Endodermal cell (in vitro differentiated cells): ENCODE data around the gene SPOCK1. TPM values are rescaled to one million over a fixed set of nuclear protein-coding genes. Genes with fewer than 3 reads are reported as not detected.

Experiments
- DNase-seq: peaks from one replicate; pipeline ENCODE4 v3.0.0-alpha.2; 2017
- H3K27ac ChIP-seq: 2 replicates; pipeline ENCODE4 v1.5.1; 2013; ENCODE audit warnings: mild to moderate bottlenecking, low read depth, low read length, moderate library complexity
- H3K27me3 ChIP-seq: 2 replicates; pipeline ENCODE4 v1.6.1; 2013; ENCODE audit warnings: mild to moderate bottlenecking, low read length, moderate library complexity; ENCODE audit not compliant: insufficient read depth, control insufficient read depth, poor library complexity, severe bottlenecking
- H3K36me3 ChIP-seq: 2 replicates; pipeline ENCODE4 v1.7.0; 2013; ENCODE audit warnings: mild to moderate bottlenecking, low read length, moderate library complexity; ENCODE audit not compliant: control insufficient read depth, insufficient read depth
- H3K4me1 ChIP-seq: one replicate; pipeline ENCODE4 v1.7.0; 2013; ENCODE audit warnings: low read length; ENCODE audit not compliant: control insufficient read depth, insufficient read depth
- H3K4me3 ChIP-seq: 2 replicates; pipeline ENCODE4 v1.5.1; 2013; ENCODE audit warnings: mild to moderate bottlenecking, low read length, moderate library complexity
- H3K9ac ChIP-seq: 2 replicates; pipeline ENCODE4 v1.6.1; 2013; ENCODE audit warnings: mild to moderate bottlenecking, low read length, moderate library complexity; ENCODE audit not compliant: poor library complexity, severe bottlenecking; ENCODE audit errors: extremely low read depth
- H3K9me3 ChIP-seq: 2 replicates; pipeline ENCODE4 v1.6.1; 2013; ENCODE audit warnings: mild to moderate bottlenecking, low read length, moderate library complexity; ENCODE audit not compliant: control insufficient read depth
- H3K27ac Mint-ChIP-seq: 2 replicates; pipeline ENCODE4 v1.8.0; 2020; ENCODE audit warnings: mixed read lengths
- H3K27me3 Mint-ChIP-seq: 2 replicates; pipeline ENCODE4 v1.8.0; 2021; ENCODE audit warnings: mild to moderate bottlenecking, mixed read lengths; ENCODE audit not compliant: insufficient read depth
- H3K36me3 Mint-ChIP-seq: 2 replicates; pipeline ENCODE4 v1.8.0; 2020; ENCODE audit warnings: low read depth, mixed read lengths
- H3K4me1 Mint-ChIP-seq: 2 replicates; pipeline ENCODE4 v1.8.0; 2020; ENCODE audit warnings: mixed read lengths
- H3K4me3 Mint-ChIP-seq: 2 replicates; pipeline ENCODE4 v1.8.0; 2020; ENCODE audit warnings: mild to moderate bottlenecking, moderate library complexity, mixed read lengths
- H3K9me3 Mint-ChIP-seq: 2 replicates; pipeline ENCODE4 v1.8.0; 2020; ENCODE audit warnings: mild to moderate bottlenecking, mixed read lengths
- WGBS, 2 experiments: methylation state at CpG; one replicate each; pipeline versions ENCODE4 v1.1.5 to v1.1.7; 2013; ENCODE audit warnings: missing lambda C conversion rate in 2 of 2, mixed read lengths in 1 of 2; ENCODE audit not compliant: insufficient coverage in 1 of 2, insufficient read length in 1 of 2; 5-methylcytosine and 5-hydroxymethylcytosine counted together
- total RNA-seq, 2 donors: library from RNA; stranded (reverse); fragmentation: NEBNext Ultra II Directional in 1 of 2; extraction: Animal tissue kit (Norgen Biotek cat#: 25700) in 1 of 2; gene quantifications; 2 replicates in 1 of 2; 3 replicates in 1 of 2; pipeline ENCODE4 v1.2.1, GENCODE V29; 2021
- TF ChIP-seq, protein P1 (sequence below): fragments of 200-600 bp; sonication (generic); conservative IDR thresholded peaks from 2 replicates; pipeline ENCODE4 v1.5.0; 2021; ENCODE audit warnings: antibody characterized with exemption, mild to moderate bottlenecking

Gene SPOCK1
- total RNA-seq, 2 donors from 2014 or later: 25.8 to 39.8 TPM

- H3K4me1 Mint-ChIP-seq: peaks cover 17% of the 10 kb centered on the region
- no peaks in the 10 kb centered on the region for H3K27me3 Mint-ChIP-seq
- no peak overlapping the region for H3K27ac Mint-ChIP-seq
- H3K36me3 ChIP-seq: no peaks in the 10 kb centered on the region
- no peak overlapping the region for H3K9ac ChIP-seq
- no peaks in the 10 kb centered on the region for H3K27me3 ChIP-seq
- H3K4me3 Mint-ChIP-seq: no peak overlapping the region
- no peak for DNase-seq
- TF ChIP-seq, protein P1, sequence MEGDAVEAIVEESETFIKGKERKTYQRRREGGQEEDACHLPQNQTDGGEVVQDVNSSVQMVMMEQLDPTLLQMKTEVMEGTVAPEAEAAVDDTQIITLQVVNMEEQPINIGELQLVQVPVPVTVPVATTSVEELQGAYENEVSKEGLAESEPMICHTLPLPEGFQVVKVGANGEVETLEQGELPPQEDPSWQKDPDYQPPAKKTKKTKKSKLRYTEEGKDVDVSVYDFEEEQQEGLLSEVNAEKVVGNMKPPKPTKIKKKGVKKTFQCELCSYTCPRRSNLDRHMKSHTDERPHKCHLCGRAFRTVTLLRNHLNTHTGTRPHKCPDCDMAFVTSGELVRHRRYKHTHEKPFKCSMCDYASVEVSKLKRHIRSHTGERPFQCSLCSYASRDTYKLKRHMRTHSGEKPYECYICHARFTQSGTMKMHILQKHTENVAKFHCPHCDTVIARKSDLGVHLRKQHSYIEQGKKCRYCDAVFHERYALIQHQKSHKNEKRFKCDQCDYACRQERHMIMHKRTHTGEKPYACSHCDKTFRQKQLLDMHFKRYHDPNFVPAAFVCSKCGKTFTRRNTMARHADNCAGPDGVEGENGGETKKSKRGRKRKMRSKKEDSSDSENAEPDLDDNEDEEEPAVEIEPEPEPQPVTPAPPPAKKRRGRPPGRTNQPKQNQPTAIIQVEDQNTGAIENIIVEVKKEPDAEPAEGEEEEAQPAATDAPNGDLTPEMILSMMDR: no peak
- H3K9me3 ChIP-seq: no peaks in the 10 kb centered on the region
- peaks cover 8% of the 10 kb centered on the region for H3K4me1 ChIP-seq
- no peak overlapping the region for H3K4me3 ChIP-seq
- H3K9me3 Mint-ChIP-seq: no peaks in the 10 kb centered on the region
- no peak overlapping the region for H3K27ac ChIP-seq
- peaks cover 2% of the 10 kb centered on the region for H3K36me3 Mint-ChIP-seq
- 94 to 96% methylated on average over 5 to 6 of the region's 6 CpGs for WGBS, 2 experiments
Measured at GRCh38 chr5:137119321-137119720, 379.8 kb downstream of the SPOCK1 start.

GRCh38 chr5:137118629-137119028 lies 380.5 kb downstream of the SPOCK1 start:
- no peaks in the 10 kb centered on the region for H3K36me3 ChIP-seq

GRCh38 chr5:137115152-137115551 lies 384.0 kb downstream of the SPOCK1 start:
- Histone ChIP-seq H3K27me3 (no peaks in the 10 kb centered on the region), H3K27ac (no peak overlapping the region), H3K9ac (peak overlapping the region; percentile 19), H3K4me3 (peak overlapping the region; percentile 50), H3K36me3 (no peaks in the 10 kb centered on the region), H3K4me1 (peaks cover 16% of the 10 kb centered on the region), H3K9me3 (no peaks in the 10 kb centered on the region)
- DNase-seq: no peak
- H3K27me3 Mint-ChIP-seq: no peaks in the 10 kb centered on the region
- 86 to 87% methylated on average over 3 to 6 of the region's 6 CpGs for WGBS, 2 experiments
- peak overlapping the region; percentile 23 for H3K4me3 Mint-ChIP-seq
- H3K36me3 Mint-ChIP-seq: peaks cover 2% of the 10 kb centered on the region
- peaks cover 40% of the 10 kb centered on the region for H3K4me1 Mint-ChIP-seq
- peak overlapping the region; percentile 78 for H3K27ac Mint-ChIP-seq
- H3K9me3 Mint-ChIP-seq: no peaks in the 10 kb centered on the region
- TF ChIP-seq, protein P1: no peak

More at GRCh38 chr5:137118629-137119028, 380.5 kb downstream of the SPOCK1 start:
- no peak overlapping the region for H3K9ac ChIP-seq
- peaks cover 15% of the 10 kb centered on the region for H3K4me1 ChIP-seq
- no peak overlapping the region for H3K4me3 ChIP-seq
- no peaks in the 10 kb centered on the region for H3K27me3 Mint-ChIP-seq
- H3K27me3 ChIP-seq: no peaks in the 10 kb centered on the region
- no peak for DNase-seq
- peaks cover 24% of the 10 kb centered on the region for H3K4me1 Mint-ChIP-seq
- peaks cover 2% of the 10 kb centered on the region for H3K36me3 Mint-ChIP-seq
- no peak overlapping the region for H3K27ac Mint-ChIP-seq
- no peaks in the 10 kb centered on the region for H3K9me3 ChIP-seq
- no peaks in the 10 kb centered on the region for H3K9me3 Mint-ChIP-seq
- 92 to 95% methylated on average over 5 of the region's 5 CpGs for WGBS, 2 experiments
- no peak overlapping the region for H3K4me3 Mint-ChIP-seq
- H3K27ac ChIP-seq: no peak overlapping the region
- TF ChIP-seq, protein P1: no peak
